Measurements from ENCODE around the gene ITIH3. TPM values are rescaled to one million over a fixed set of nuclear protein-coding genes. Genes with fewer than 3 reads are reported as not detected.

ITIH3 gene
- total and polyA plus RNA-seq, 2 of the 8 experiments (the other 6 are each of a cell fraction or from before 2014, with no cell fraction given), result not detected

- ChIA-PET POLR2A (ENCODE audit: partially characterized antibody) (interaction anchor here (1.4 kb wide), 1 partner anchor 11 kb away, joined by 8 read pairs; the partner anchor contains the start of gene NEK4), CTCF (ENCODE audit: partially characterized antibody) (interaction anchor here (0.6 to 4.1 kb wide), 7 partner anchors 10 to 269 kb away, joined by 3 to 19 read pairs (median 5); no protein-coding TSS in a partner anchor)
- Histone ChIP-seq H4K20me1 (replicated peaks in 1 of 2; ENCODE audit: control insufficient read depth in 1 of 2, insufficient read depth in 2 of 2, low read length in 2 of 2) (peaks cover 0 to 3% of the 10 kb centered on the region in 2 experiments), H3K79me2 (ENCODE audit: control insufficient read depth in 1 of 2, insufficient read depth in 2 of 2, low read length in 2 of 2) (no peaks in the 10 kb centered on the region), H3K36me3 (ENCODE audit: control insufficient read depth in 2 of 4, insufficient read depth in 4 of 4, low read length in 3 of 4) (no peaks in the 10 kb centered on the region; a peak in 1 of 8 replicates), H3K4me3 (ENCODE audit: extremely low read depth in 1 of 4, insufficient read depth in 2 of 4, low read depth in 3 of 4, low read length in 4 of 4) (no peak overlapping the region), H3K23ac (ENCODE audit: insufficient read length) (no peak overlapping the region), H3K27me3 (replicated peaks in 1 of 4; ENCODE audit: control insufficient read depth in 3 of 4, extremely low read depth in 1 of 4, insufficient read depth in 3 of 4, low read length in 3 of 4) (no peaks in the 10 kb centered on the region; a peak in 1 of 7 replicates), H2AFZ (ENCODE audit: low read length) (no peak overlapping the region), H3K4me2 (ENCODE audit: insufficient read depth in 1 of 2, low read depth in 2 of 2, low read length in 2 of 2) (no peak overlapping the region), H3K79me1 (ENCODE audit: low read depth, low read length) (no peaks in the 10 kb centered on the region), H3K56ac (replicated peaks; ENCODE audit: insufficient read length, low read depth, low read length) (no peak overlapping the region), H4K91ac (replicated peaks; ENCODE audit: insufficient read length, low read length) (no peak overlapping the region), H4K8ac (ENCODE audit: extremely low read depth, insufficient read depth, low read length) (no peak overlapping the region), H3K18ac (ENCODE audit: extremely low read depth, low read length) (no peak overlapping the region), H2BK12ac (ENCODE audit: low read depth, low read length) (no peak overlapping the region; the same call in 1 of the 2 replicates), H3K4me1 (replicated peaks in 1 of 4; ENCODE audit: control insufficient read depth in 3 of 4, insufficient read depth in 4 of 4, low read length in 3 of 4) (peaks cover 0 to 8% (median 0%) of the 10 kb centered on the region in 4 experiments; a peak in 1 of 7 replicates), H3K27ac (ENCODE audit: low read depth, low read length) (no peak overlapping the region), H3K23me2 (ENCODE audit: low read depth, low read length) (no peaks in the 10 kb centered on the region), H2BK15ac (ENCODE audit: low read length) (no peak overlapping the region), H2BK120ac (replicated peaks; ENCODE audit: low read depth, low read length) (no peak overlapping the region), H2BK5ac (ENCODE audit: low read depth, low read length) (no peak overlapping the region), H4K5ac (ENCODE audit: insufficient read length, low read depth, low read length) (no peak overlapping the region), H2BK20ac (ENCODE audit: low read length) (no peak overlapping the region), H2AK5ac (ENCODE audit: low read depth, low read length) (no peak overlapping the region), H3K14ac (ENCODE audit: insufficient read length) (no peak overlapping the region), H3K4ac (replicated peaks; ENCODE audit: insufficient read length, low read depth, low read length) (no peak overlapping the region), H3K9ac (replicated peaks in 1 of 4; ENCODE audit: extremely low read depth in 1 of 4, low read depth in 3 of 4, low read length in 3 of 4) (no peak overlapping the region), H3K9me3 (ENCODE audit: insufficient read depth in 2 of 2, low read depth in 1 of 2, low read length in 1 of 2) (no peaks in the 10 kb centered on the region)
- FAIRE-seq (no peak), DNase-seq (ENCODE audit: low read depth in 1 of 2, low spot score in 2 of 2) (no peak)
- WGBS, 2 experiments (ENCODE audit: extremely low coverage in 1 of 2, insufficient coverage in 1 of 2, insufficient read length in 1 of 2, insufficient replicate concordance in 2 of 2, low coverage in 1 of 2, low lambda C conversion rate in 2 of 2, missing lambda C conversion rate in 1 of 2), result 76% methylated on average over 12 of the region's 12 CpGs; no CpG with 5 or more reads in 1 of the 2 experiments
- TF ChIP-seq BRCA1 (IDR thresholded peaks at IDR 0.05; ENCODE audit: low read depth, low read length), result no peak
- no peak for TF ChIP-seq CHD2 (IDR thresholded peaks at IDR 0.05; ENCODE audit: low read length)
- TF ChIP-seq NANOG (IDR thresholded peaks at IDR 0.05; ENCODE audit: insufficient read depth, low read depth, low read length, poor library complexity, severe bottlenecking), result no peak
- no peak for TF ChIP-seq TCF12 (IDR thresholded peaks at IDR 0.05; ENCODE audit: low read depth, low read length)
- no peak for TF ChIP-seq POU5F1 (IDR thresholded peaks at IDR 0.05; ENCODE audit: low read depth, low read length)
- no peak for TF ChIP-seq JUND (IDR thresholded peaks at IDR 0.05; ENCODE audit: low read length)
- no peak for TF ChIP-seq KDM1A (IDR thresholded peaks at IDR 0.05; ENCODE audit: borderline replicate concordance, low read length)
- no peak for TF ChIP-seq TEAD4 (IDR thresholded peaks at IDR 0.05; ENCODE audit: low read depth, low read length)
- no peak for TF ChIP-seq SAP30 (IDR thresholded peaks at IDR 0.05; ENCODE audit: insufficient read depth, insufficient replicate concordance, low read length)
Observed at GRCh38 chr3:52782412-52783210, 12.0 kb upstream of the ITIH3 start.
